OCI-LY7 (cell line): Measurements from ENCODE around the gene GLI3. TPM values are rescaled to one million over a fixed set of nuclear protein-coding genes. Genes with fewer than 3 reads are reported as not detected.

ENCODE experiments used
- BruUV-seq: library from RNA; stranded (reverse); fragments of 400-500 nt; replicated peaks from 2 replicates; lab custom pipeline; 2021; lab: Mats Ljungman, UMichigan
- CTCF ChIA-PET: fragments of 300-600 bp; sonication (Branson Sonifier 250); formaldehyde crosslinking; loops from one replicate; lab custom pipeline; 2022; ENCODE audit warnings: antibody characterized with exemption; ENCODE audit not compliant: unreplicated experiment; lab: Charles Lee
- POLR2A ChIA-PET: fragments of 300-600 bp; sonication (Branson Sonifier 250); formaldehyde crosslinking; loops from one replicate; lab custom pipeline; 2022; ENCODE audit warnings: antibody characterized with exemption; lab: Charles Lee
- DNase-seq: peaks from one replicate; pipeline ENCODE4 v3.0.0-alpha.2; 2015; ENCODE audit warnings: low spot score
- H2AFZ ChIP-seq: fragments of 200-600 bp; sonication (generic), shearing (Covaris generic); 2 replicates; pipeline ENCODE4 v1.6.1; 2014; ENCODE audit warnings: mild to moderate bottlenecking, antibody characterized with exemption, low read length, moderate library complexity
- H3K27ac ChIP-seq: fragments of 200-600 bp; sonication (generic); 2 replicates; pipeline ENCODE4 v1.5.1; 2014; ENCODE audit warnings: mixed run types, low read depth, mild to moderate bottlenecking, moderate library complexity, low read length, inconsistent platforms; ENCODE audit not compliant: poor library complexity, severe bottlenecking
- H3K36me3 ChIP-seq: fragments of 200-600 bp; sonication (generic); 2 replicates; pipeline ENCODE4 v1.6.1; 2014; ENCODE audit warnings: mild to moderate bottlenecking, antibody characterized with exemption, low read length, moderate library complexity, mixed read lengths; ENCODE audit not compliant: insufficient read depth
- H3K4me1 ChIP-seq: fragments of 200-600 bp; sonication (generic); 2 replicates; pipeline ENCODE4 v1.5.1; 2014; ENCODE audit warnings: mild to moderate bottlenecking, low read length; ENCODE audit not compliant: insufficient read depth, poor library complexity, severe bottlenecking
- H3K4me2 ChIP-seq: fragments of 200-600 bp; sonication (generic); 2 replicates; pipeline ENCODE4 v1.6.1; 2014; ENCODE audit warnings: mild to moderate bottlenecking, low read length
- H3K4me3 ChIP-seq: fragments of 200-600 bp; sonication (generic); 2 replicates; pipeline ENCODE4 v1.5.1; 2014; ENCODE audit warnings: mild to moderate bottlenecking, low read depth, low read length; ENCODE audit not compliant: poor library complexity, severe bottlenecking
- H3K79me2 ChIP-seq: fragments of 200-600 bp; sonication (generic); 2 replicates; pipeline ENCODE4 v1.6.1; 2016; ENCODE audit warnings: low read depth, mild to moderate bottlenecking, low read length, moderate library complexity, mixed read lengths; ENCODE audit not compliant: insufficient read depth
- H3K9me2 ChIP-seq: fragments of 200-600 bp; sonication (generic); 2 replicates; pipeline ENCODE4 v1.6.1; 2016; ENCODE audit warnings: mild to moderate bottlenecking, low read length, mixed read lengths; ENCODE audit not compliant: insufficient read depth
- H3K9me3 ChIP-seq: fragments of 200-600 bp; sonication (generic); 2 replicates; pipeline ENCODE4 v1.6.1; 2014; ENCODE audit warnings: mild to moderate bottlenecking, mixed run types, low read length, mixed read lengths
- H4K20me1 ChIP-seq: fragments of 200-600 bp; sonication (generic); 2 replicates; pipeline ENCODE4 v1.6.1; 2014; ENCODE audit warnings: mild to moderate bottlenecking, antibody characterized with exemption, low read length, moderate library complexity, mixed read lengths; ENCODE audit not compliant: insufficient read depth
- CTCF ChIP-seq: fragments of 200-600 bp; sonication (generic); conservative IDR thresholded peaks from 2 replicates; pipeline ENCODE4 v1.5.1; 2014; ENCODE audit warnings: mild to moderate bottlenecking, antibody characterized with exemption, low read length, moderate library complexity, mixed read lengths
- EZH2phosphoT487 ChIP-seq: fragments of 200-600 bp; sonication (generic); IDR thresholded peaks from 2 replicates; pipeline ENCODE4 v1.6.1; 2018; ENCODE audit warnings: low read depth, borderline replicate concordance, mild to moderate bottlenecking, mixed run types, antibody characterized with exemption, low read length, moderate library complexity, mixed read lengths
- intact Hi-C: fragments of 100-400 bp; cut with micrococcal nuclease; formaldehyde crosslinking; loops from one replicate; pipeline ENCODE4 v1.10.0; 2022; ENCODE audit not compliant: unreplicated experiment
- total RNA-seq, 2 experiments: library from RNA; depleted of rRNA in 1 of 2; stranded (reverse); fragments of >200 nt in 1 of 2; shearing (Covaris generic) in 1 of 2; gene quantifications; 2 replicates each; pipeline ENCODE4 v1.2.3, GENCODE V29; 2014 to 2022

The GLI3 gene
- total RNA-seq, 2 experiments from 2014 or later, result not detected

DNA sequence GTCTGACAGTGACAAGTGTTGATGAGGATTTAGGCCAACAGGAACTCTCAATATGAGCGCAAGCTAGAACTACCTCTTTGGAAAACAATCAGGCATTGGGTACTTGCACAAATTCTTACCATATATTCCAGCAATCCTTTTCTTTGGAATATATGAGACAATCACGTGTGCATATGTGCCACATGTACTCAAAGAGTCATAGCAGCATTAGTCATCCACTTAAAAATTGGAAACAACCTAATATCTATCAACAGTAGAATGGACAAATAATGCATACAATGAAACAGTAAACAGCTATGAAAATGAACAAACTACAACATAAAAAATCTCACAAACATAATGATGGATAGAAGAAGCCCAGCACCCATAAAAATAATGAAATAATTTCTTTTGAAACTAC is 179.7 kb downstream of the GLI3 start:
- H3K4me2 ChIP-seq, result no peak overlapping the region
- no peaks in the 10 kb centered on the region; the same call in 1 of the 2 replicates for H3K9me2 ChIP-seq
- peaks cover 30% of the 10 kb centered on the region for H3K4me1 ChIP-seq
- no peaks in the 10 kb centered on the region for H3K36me3 ChIP-seq
- intact Hi-C loops, result no loop called here
- no peak overlapping the region for H3K27ac ChIP-seq
- H3K79me2 ChIP-seq, result no peaks in the 10 kb centered on the region
- ChIA-PET POLR2A (interaction anchor here (1.0 kb wide), 1 partner anchor 12 kb away, joined by 4 read pairs; no protein-coding TSS in a partner anchor), CTCF (no interaction called here)
- no TSS peak for BruUV-seq
- no peak overlapping the region for H3K4me3 ChIP-seq
- TF ChIP-seq EZH2phosphoT487 (no peak), CTCF (no peak)
- no peak for DNase-seq
- no peaks in the 10 kb centered on the region for H4K20me1 ChIP-seq
- no peak overlapping the region for H2AFZ ChIP-seq
- no peaks in the 10 kb centered on the region for H3K9me3 ChIP-seq

DNA sequence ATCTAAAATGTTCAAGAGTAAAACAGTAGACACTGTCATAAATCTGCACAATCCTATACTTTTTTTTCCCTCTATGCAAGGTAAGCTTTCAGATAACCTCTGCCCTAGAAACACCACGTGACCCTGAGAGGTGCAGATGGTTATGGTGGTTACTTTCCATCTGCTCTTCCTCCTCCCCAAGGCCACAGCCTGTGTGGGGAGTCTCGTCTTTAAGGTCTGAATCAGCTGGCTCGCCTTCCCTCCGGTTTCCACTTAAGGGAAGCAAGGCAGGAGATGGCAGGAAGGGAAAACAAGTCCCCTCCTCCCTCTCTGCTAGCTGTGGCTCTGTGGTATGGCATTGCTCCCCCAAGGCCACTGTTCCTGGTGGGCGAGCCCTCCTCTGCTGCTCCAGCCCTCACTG is 181.8 kb downstream of the GLI3 start:
- no peaks in the 10 kb centered on the region for H3K79me2 ChIP-seq

More for the DNA sequence above, 181.8 kb downstream of the GLI3 start:
- Histone ChIP-seq H3K4me1 (peaks cover 8% of the 10 kb centered on the region), H3K4me2 (no peak overlapping the region), H2AFZ (no peak overlapping the region), H3K36me3 (no peaks in the 10 kb centered on the region), H3K4me3 (no peak overlapping the region), H3K9me2 (no peaks in the 10 kb centered on the region; the same call in 1 of the 2 replicates), H4K20me1 (no peaks in the 10 kb centered on the region), H3K9me3 (no peaks in the 10 kb centered on the region), H3K27ac (no peak overlapping the region)
- DNase-seq, result no peak
- POLR2A ChIA-PET, result interaction anchor here (0.6 to 0.7 kb wide), 2 partner anchors 14 to 36 kb away, joined by 3 to 4 read pairs; no protein-coding TSS in a partner anchor
- no TSS peak for BruUV-seq
- no peak for TF ChIP-seq CTCF
- no peak for TF ChIP-seq EZH2phosphoT487
- CTCF ChIA-PET, result no interaction called here
- intact Hi-C loops, result no loop called here
